Measurements from ENCODE around the gene RFPL2. TPM values are rescaled to one million over a fixed set of nuclear protein-coding genes. Genes with fewer than 3 reads are reported as not detected.
A peak's percentile ranks its signal among the peaks of the same experiment; 100 is the strongest.

The RFPL2 gene
- polyA plus RNA-seq, 3 donors, result 0.36 to 1.3 (median 0.94) TPM

DNA sequence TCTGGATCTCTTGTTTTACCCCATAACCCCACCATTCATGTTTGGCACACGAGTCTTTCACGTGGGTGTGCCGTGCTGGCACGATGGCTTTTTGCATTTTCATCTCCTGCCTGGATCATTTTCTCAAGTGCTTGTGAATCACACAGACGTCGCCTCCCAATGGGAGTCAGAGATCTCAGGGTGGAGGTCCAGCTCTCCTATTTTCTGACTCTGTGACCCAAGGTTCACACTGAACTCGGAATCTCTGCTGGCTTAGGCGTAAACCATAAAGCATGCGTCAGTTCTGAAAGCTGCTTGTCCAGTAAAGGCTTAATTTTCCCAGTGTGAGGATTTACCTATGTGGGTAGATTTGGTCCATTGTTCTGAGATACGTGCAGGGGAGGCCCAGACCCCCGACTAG is 29.8 kb downstream of the RFPL2 start:
- Histone ChIP-seq H3K27ac (ENCODE audit: low read depth in 1 of 2, low read length in 2 of 2) (no peak overlapping the region), H3K4me3 (replicated peaks in 1 of 3; ENCODE audit: low read depth in 2 of 3, low read length in 3 of 3) (no peak overlapping the region), H4K20me1 (ENCODE audit: insufficient read depth, low read length) (no peaks in the 10 kb centered on the region), H3K79me2 (ENCODE audit: insufficient read depth, low read length) (no peaks in the 10 kb centered on the region), H3K27me3 (ENCODE audit: control insufficient read depth in 2 of 2, insufficient read depth in 2 of 2, low read length in 2 of 2) (peaks cover 14 to 49% of the 10 kb centered on the region in 2 donors), H3K9ac (ENCODE audit: insufficient read depth, low read length, poor library complexity, severe bottlenecking) (no peak overlapping the region), H3K4me1 (ENCODE audit: control insufficient read depth in 1 of 2, insufficient read depth in 2 of 2, low read length in 2 of 2) (peaks cover 6 to 11% of the 10 kb centered on the region in 2 donors), H3K9me3 (replicated peaks in 1 of 2; ENCODE audit: control insufficient read depth in 1 of 2, insufficient read depth in 1 of 2, low read length in 2 of 2) (peaks cover 0 to 16% of the 10 kb centered on the region in 2 donors), H2AFZ (ENCODE audit: insufficient read depth, low read depth, low read length, poor library complexity, severe bottlenecking) (no peak overlapping the region), H3K36me3 (replicated peaks in 1 of 2; ENCODE audit: control insufficient read depth in 1 of 2, insufficient read depth in 2 of 2, low read length in 2 of 2) (no peaks in the 10 kb centered on the region), H3K4me2 (replicated peaks; ENCODE audit: extremely low read depth, low read length, poor library complexity, severe bottlenecking) (no peak overlapping the region)
- intact Hi-C loops (cut with micrococcal nuclease), result loop anchor here in 1 of 2 donors (10.0 kb wide), 1 partner anchor 50 kb away; no protein-coding TSS in a partner anchor
- Mint-ChIP-seq H3K4me1 (peaks cover 6% of the 10 kb centered on the region), H3K27me3 (ENCODE audit: low read depth in 3 of 3) (peaks cover 47 to 53% (median 52%) of the 10 kb centered on the region in 3 donors), H3K4me3 (peak overlapping the region in 1 of 2 donors; percentile 83), H3K27ac (no peak overlapping the region), H3K36me3 (peaks cover 0 to 4% of the 10 kb centered on the region in 2 donors), H3K9me3 (peaks cover 0 to 17% (median 3%) of the 10 kb centered on the region in 7 donors)
- DNase-seq, result no peak
- WGBS (ENCODE audit: insufficient coverage), result 95% methylated on average over 10 of the region's 11 CpGs
- TF ChIP-seq, protein P1, sequence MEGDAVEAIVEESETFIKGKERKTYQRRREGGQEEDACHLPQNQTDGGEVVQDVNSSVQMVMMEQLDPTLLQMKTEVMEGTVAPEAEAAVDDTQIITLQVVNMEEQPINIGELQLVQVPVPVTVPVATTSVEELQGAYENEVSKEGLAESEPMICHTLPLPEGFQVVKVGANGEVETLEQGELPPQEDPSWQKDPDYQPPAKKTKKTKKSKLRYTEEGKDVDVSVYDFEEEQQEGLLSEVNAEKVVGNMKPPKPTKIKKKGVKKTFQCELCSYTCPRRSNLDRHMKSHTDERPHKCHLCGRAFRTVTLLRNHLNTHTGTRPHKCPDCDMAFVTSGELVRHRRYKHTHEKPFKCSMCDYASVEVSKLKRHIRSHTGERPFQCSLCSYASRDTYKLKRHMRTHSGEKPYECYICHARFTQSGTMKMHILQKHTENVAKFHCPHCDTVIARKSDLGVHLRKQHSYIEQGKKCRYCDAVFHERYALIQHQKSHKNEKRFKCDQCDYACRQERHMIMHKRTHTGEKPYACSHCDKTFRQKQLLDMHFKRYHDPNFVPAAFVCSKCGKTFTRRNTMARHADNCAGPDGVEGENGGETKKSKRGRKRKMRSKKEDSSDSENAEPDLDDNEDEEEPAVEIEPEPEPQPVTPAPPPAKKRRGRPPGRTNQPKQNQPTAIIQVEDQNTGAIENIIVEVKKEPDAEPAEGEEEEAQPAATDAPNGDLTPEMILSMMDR (IDR thresholded peaks at IDR 0.05), result no peak

DNA sequence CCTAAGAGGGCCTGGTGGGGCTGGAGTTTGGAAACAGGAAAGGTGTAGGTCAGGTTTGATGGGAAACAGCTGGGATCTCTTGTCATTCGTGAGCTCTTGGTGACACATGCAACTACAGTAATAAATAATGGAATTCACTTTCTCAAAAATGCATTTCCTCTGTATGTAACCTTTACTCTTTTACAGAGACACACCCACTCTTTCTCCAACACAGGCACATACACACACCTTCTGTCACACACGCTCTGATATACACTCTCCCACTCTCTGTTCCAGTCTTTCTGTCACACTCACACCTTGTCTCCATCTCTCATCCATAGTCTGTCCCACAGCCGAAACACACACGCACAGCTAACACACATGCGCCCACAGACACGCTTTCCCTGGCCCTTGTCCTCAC is 39.2 kb downstream of the RFPL2 start:
- Mint-ChIP-seq H3K4me3 (no peak overlapping the region), H3K27ac (peak overlapping the region in 2 of 7 donors; percentile 0 to 12)

More for the DNA sequence above, 39.2 kb downstream of the RFPL2 start:
- peak overlapping the region in 1 of 2 donors; percentile 89 for H3K27ac ChIP-seq (ENCODE audit: low read depth in 1 of 2, low read length in 2 of 2)
- H3K36me3 ChIP-seq (replicated peaks in 1 of 2; ENCODE audit: control insufficient read depth in 1 of 2, insufficient read depth in 2 of 2, low read length in 2 of 2), result no peaks in the 10 kb centered on the region
- no peaks in the 10 kb centered on the region for H3K79me2 ChIP-seq (ENCODE audit: insufficient read depth, low read length)
- no peak overlapping the region for H3K4me3 ChIP-seq (replicated peaks in 1 of 3; ENCODE audit: low read depth in 2 of 3, low read length in 3 of 3)
- TF ChIP-seq, protein P1 (IDR thresholded peaks at IDR 0.05), result no peak
- H3K4me1 ChIP-seq (ENCODE audit: control insufficient read depth in 1 of 2, insufficient read depth in 2 of 2, low read length in 2 of 2), result peaks cover 27 to 28% of the 10 kb centered on the region in 2 donors
- DNase-seq, result no peak
- H3K27me3 Mint-ChIP-seq (ENCODE audit: low read depth in 3 of 3), result peaks cover 0 to 7% (median 5%) of the 10 kb centered on the region in 3 donors
- H4K20me1 ChIP-seq (ENCODE audit: insufficient read depth, low read length), result no peaks in the 10 kb centered on the region
- no peak overlapping the region for H3K4me2 ChIP-seq (replicated peaks; ENCODE audit: extremely low read depth, low read length, poor library complexity, severe bottlenecking)
- H3K9ac ChIP-seq (ENCODE audit: insufficient read depth, low read length, poor library complexity, severe bottlenecking), result no peak overlapping the region
- H3K9me3 Mint-ChIP-seq, result peaks cover 0 to 2% (median 0%) of the 10 kb centered on the region in 7 donors
- H3K4me1 Mint-ChIP-seq, result peaks cover 27% of the 10 kb centered on the region
- intact Hi-C loops (cut with micrococcal nuclease), result loop anchor here in 1 of 2 donors (2.0 to 5.0 kb wide), 2 partner anchors 21 to 38 kb away; no protein-coding TSS in a partner anchor
- no peaks in the 10 kb centered on the region for H3K27me3 ChIP-seq (ENCODE audit: control insufficient read depth in 2 of 2, insufficient read depth in 2 of 2, low read length in 2 of 2)
- WGBS (ENCODE audit: insufficient coverage), result 100% methylated on average over 5 of the region's 6 CpGs
- no peak overlapping the region for H2AFZ ChIP-seq (ENCODE audit: insufficient read depth, low read depth, low read length, poor library complexity, severe bottlenecking)
- no peaks in the 10 kb centered on the region for H3K36me3 Mint-ChIP-seq
- H3K9me3 ChIP-seq (replicated peaks in 1 of 2; ENCODE audit: control insufficient read depth in 1 of 2, insufficient read depth in 1 of 2, low read length in 2 of 2), result no peaks in the 10 kb centered on the region

Data from CD14-positive monocyte (primary cell).